NT2/D1 (cell line): ENCODE measurements around the gene TACR1.

Experiments used
- DNase-seq: peaks from one replicate; pipeline ENCODE4 v3.0.0-alpha.2; 2011; ENCODE audit warnings: low read depth, low spot score
- H3K27me3 ChIP-seq: 2 replicates; pipeline ENCODE4 v1.6.0; 2011; ENCODE audit warnings: mild to moderate bottlenecking; ENCODE audit not compliant: insufficient read length, insufficient read depth
- H3K36me3 ChIP-seq: 2 replicates; pipeline ENCODE4 v1.6.1; 2011; ENCODE audit warnings: mild to moderate bottlenecking, low read length, mixed read lengths; ENCODE audit not compliant: insufficient read depth, insufficient read length
- H3K4me1 ChIP-seq: 2 replicates; pipeline ENCODE4 v1.5.1; 2011; ENCODE audit not compliant: insufficient read depth, insufficient read length
- H3K4me3 ChIP-seq: 2 replicates; pipeline ENCODE4 v1.5.1; 2011; ENCODE audit warnings: low read depth; ENCODE audit not compliant: insufficient read length
- H3K9ac ChIP-seq: 2 replicates; pipeline ENCODE4 v1.6.0; 2011; ENCODE audit warnings: low read depth; ENCODE audit not compliant: insufficient read length
- H3K9me3 ChIP-seq: 2 replicates; pipeline ENCODE4 v1.5.1; 2011; ENCODE audit warnings: mild to moderate bottlenecking, low read length; ENCODE audit not compliant: insufficient read depth
- SUZ12 ChIP-seq: IDR thresholded peaks from 2 replicates; pipeline ENCODE4 v1.6.1; 2011; ENCODE audit not compliant: insufficient read length, insufficient read depth; ENCODE audit errors: extremely low read depth
- YY1 ChIP-seq: IDR thresholded peaks from 2 replicates; pipeline ENCODE4 v1.6.1; 2011; ENCODE audit not compliant: insufficient read length, insufficient read depth
- ZNF274 ChIP-seq: IDR thresholded peaks from 2 replicates; pipeline ENCODE4 v1.6.1; 2011; ENCODE audit warnings: mild to moderate bottlenecking, low read depth, low read length

The TACR1 gene

GRCh38 chr2:75023666-75024455 lies 175.5 kb downstream of the TACR1 start:
- Histone ChIP-seq H3K36me3 (peaks cover 3% of the 10 kb centered on the region), H3K4me1 (no peaks in the 10 kb centered on the region), H3K27me3 (no peaks in the 10 kb centered on the region), H3K4me3 (no peak overlapping the region), H3K9ac (no peak overlapping the region), H3K9me3 (no peaks in the 10 kb centered on the region)
- DNase-seq = no peak
- TF ChIP-seq YY1 (no peak), ZNF274 (no peak), SUZ12 (no peak)

- no peak for DNase-seq
- Histone ChIP-seq H3K9me3 (no peaks in the 10 kb centered on the region), H3K36me3 (no peaks in the 10 kb centered on the region), H3K27me3 (no peaks in the 10 kb centered on the region), H3K9ac (no peak overlapping the region), H3K4me1 (no peaks in the 10 kb centered on the region), H3K4me3 (no peak overlapping the region)
- TF ChIP-seq YY1 = no peak
- TF ChIP-seq ZNF274 = no peak
- no peak for TF ChIP-seq SUZ12
These were observed 176.8 kb downstream of the TACR1 start for GRCh38 chr2:75022516-75022915.

GRCh38 chr2:75021672-75022071 lies 177.6 kb downstream of the TACR1 start:
- Histone ChIP-seq H3K9ac (no peak overlapping the region), H3K27me3 (no peaks in the 10 kb centered on the region), H3K9me3 (no peaks in the 10 kb centered on the region), H3K4me1 (no peaks in the 10 kb centered on the region), H3K36me3 (no peaks in the 10 kb centered on the region), H3K4me3 (no peak overlapping the region)
- no peak for TF ChIP-seq SUZ12
- no peak for TF ChIP-seq YY1
- no peak for DNase-seq

- H3K4me3 ChIP-seq = no peak overlapping the region
- no peaks in the 10 kb centered on the region for H3K4me1 ChIP-seq
- no peak overlapping the region for H3K9ac ChIP-seq
- no peak for DNase-seq
- H3K9me3 ChIP-seq = no peaks in the 10 kb centered on the region
- TF ChIP-seq ZNF274 (no peak), YY1 (no peak), SUZ12 (no peak)
- H3K27me3 ChIP-seq = no peaks in the 10 kb centered on the region
- no peaks in the 10 kb centered on the region for H3K36me3 ChIP-seq
These were observed 178.8 kb downstream of the TACR1 start for GRCh38 chr2:75020476-75020875.

- Histone ChIP-seq H3K4me3 (no peak overlapping the region), H3K4me1 (no peaks in the 10 kb centered on the region), H3K9me3 (no peaks in the 10 kb centered on the region), H3K36me3 (no peaks in the 10 kb centered on the region), H3K27me3 (no peaks in the 10 kb centered on the region), H3K9ac (no peak overlapping the region)
- TF ChIP-seq SUZ12 (no peak), ZNF274 (no peak), YY1 (no peak)
- no peak for DNase-seq
These were observed 179.5 kb downstream of the TACR1 start for GRCh38 chr2:75019790-75020189.

- no peaks in the 10 kb centered on the region for H3K27me3 ChIP-seq
- H3K36me3 ChIP-seq = no peaks in the 10 kb centered on the region
- H3K4me3 ChIP-seq = no peak overlapping the region
- DNase-seq = no peak
- no peak overlapping the region for H3K9ac ChIP-seq
- H3K9me3 ChIP-seq = no peaks in the 10 kb centered on the region
- TF ChIP-seq ZNF274 = no peak
- TF ChIP-seq SUZ12 = no peak
- TF ChIP-seq YY1 = no peak
- H3K4me1 ChIP-seq = no peaks in the 10 kb centered on the region
These were observed 181.2 kb downstream of the TACR1 start for GRCh38 chr2:75018162-75018561.

- no peak overlapping the region for H3K9ac ChIP-seq
- no peaks in the 10 kb centered on the region for H3K36me3 ChIP-seq
- no peaks in the 10 kb centered on the region for H3K4me1 ChIP-seq
- no peak overlapping the region for H3K4me3 ChIP-seq
- no peaks in the 10 kb centered on the region for H3K27me3 ChIP-seq
- no peak for TF ChIP-seq SUZ12
- no peak for TF ChIP-seq ZNF274
- no peak for TF ChIP-seq YY1
- DNase-seq = no peak
- no peaks in the 10 kb centered on the region for H3K9me3 ChIP-seq
These were observed 187.2 kb downstream of the TACR1 start for GRCh38 chr2:75012080-75012479.

- Histone ChIP-seq H3K36me3 (no peaks in the 10 kb centered on the region), H3K9ac (no peak overlapping the region), H3K9me3 (no peaks in the 10 kb centered on the region), H3K4me1 (no peaks in the 10 kb centered on the region), H3K4me3 (no peak overlapping the region), H3K27me3 (no peaks in the 10 kb centered on the region)
- no peak for DNase-seq
- TF ChIP-seq ZNF274 (no peak), SUZ12 (no peak), YY1 (no peak)
These were observed 188.7 kb downstream of the TACR1 start for GRCh38 chr2:75010571-75010970.
